ENCODE data around the gene TRIO. TPM values are rescaled to one million over a fixed set of nuclear protein-coding genes. Genes with fewer than 3 reads are reported as not detected.

TRIO gene
- polyA plus RNA-seq, 4 donors = 84.9 to 106 (median 95.6) TPM

GRCh38 chr5:14277385-14278320, 134.5 kb downstream of the TRIO start:
- DNase-seq (ENCODE audit: low read depth in 4 of 4, low spot score in 3 of 4) = no peak

- DNase-seq (ENCODE audit: low read depth in 4 of 4, low spot score in 3 of 4) = no peak
These were observed 137.2 kb downstream of the TRIO start for GRCh38 chr5:14280294-14280854.

GRCh38 chr5:14281746-14282181, 138.6 kb downstream of the TRIO start:
- DNase-seq (ENCODE audit: low read depth in 4 of 4, low spot score in 3 of 4) = no peak

- DNase-seq (ENCODE audit: low read depth in 4 of 4, low spot score in 3 of 4) = no peak
These were observed 140.0 kb downstream of the TRIO start for GRCh38 chr5:14283139-14283538.

- no peak for DNase-seq (ENCODE audit: low read depth in 4 of 4, low spot score in 3 of 4)
These were observed 141.4 kb downstream of the TRIO start for GRCh38 chr5:14284392-14285148.

- DNase-seq (ENCODE audit: low read depth in 4 of 4, low spot score in 3 of 4) = no peak
These were observed 142.9 kb downstream of the TRIO start for GRCh38 chr5:14286007-14286406.

GRCh38 chr5:14286574-14287421, 143.7 kb downstream of the TRIO start:
- DNase-seq (ENCODE audit: low read depth in 4 of 4, low spot score in 3 of 4) = no peak

- DNase-seq (ENCODE audit: low read depth in 4 of 4, low spot score in 3 of 4) = no peak
These were observed 149.9 kb downstream of the TRIO start for GRCh38 chr5:14292766-14293658.

GRCh38 chr5:14295610-14296009, 152.5 kb downstream of the TRIO start:
- no peak for DNase-seq (ENCODE audit: low read depth in 4 of 4, low spot score in 3 of 4)

GRCh38 chr5:14296533-14297331, 153.6 kb downstream of the TRIO start:
- no peak for DNase-seq (ENCODE audit: low read depth in 4 of 4, low spot score in 3 of 4)

GRCh38 chr5:14297697-14298096, 154.6 kb downstream of the TRIO start:
- no peak for DNase-seq (ENCODE audit: low read depth in 4 of 4, low spot score in 3 of 4)

- DNase-seq (ENCODE audit: low read depth in 4 of 4, low spot score in 3 of 4) = no peak
These were observed 155.1 kb downstream of the TRIO start for GRCh38 chr5:14298126-14298847.

- no peak for DNase-seq (ENCODE audit: low read depth in 4 of 4, low spot score in 3 of 4)
These were observed 156.5 kb downstream of the TRIO start for GRCh38 chr5:14299666-14300065.

- DNase-seq (ENCODE audit: low read depth in 4 of 4, low spot score in 3 of 4) = no peak
These were observed 158.0 kb downstream of the TRIO start for GRCh38 chr5:14301186-14301585.

GRCh38 chr5:14302330-14302729, 159.2 kb downstream of the TRIO start:
- DNase-seq (ENCODE audit: low read depth in 4 of 4, low spot score in 3 of 4) = no peak

GRCh38 chr5:14305045-14305444, 161.9 kb downstream of the TRIO start:
- DNase-seq (ENCODE audit: low read depth in 4 of 4, low spot score in 3 of 4) = no peak

GRCh38 chr5:14306329-14306815, 163.2 kb downstream of the TRIO start:
- DNase-seq (ENCODE audit: low read depth in 4 of 4, low spot score in 3 of 4) = no peak
